Measurements from ENCODE around the gene SLC66A2.

GRCh38 chr18:79970419-79971133 lies 19.1 kb upstream of the SLC66A2 start:
- TF ChIP-seq CTCF (IDR thresholded peaks at IDR 0.05) (no peak), POLR2A (IDR thresholded peaks at IDR 0.05) (no peak)

All from lower leg skin (tissue), 3 donors.